ENCODE measurements around the gene RFC5. TPM values are rescaled to one million over a fixed set of nuclear protein-coding genes. Genes with fewer than 3 reads are reported as not detected.

The RFC5 gene, protein sequence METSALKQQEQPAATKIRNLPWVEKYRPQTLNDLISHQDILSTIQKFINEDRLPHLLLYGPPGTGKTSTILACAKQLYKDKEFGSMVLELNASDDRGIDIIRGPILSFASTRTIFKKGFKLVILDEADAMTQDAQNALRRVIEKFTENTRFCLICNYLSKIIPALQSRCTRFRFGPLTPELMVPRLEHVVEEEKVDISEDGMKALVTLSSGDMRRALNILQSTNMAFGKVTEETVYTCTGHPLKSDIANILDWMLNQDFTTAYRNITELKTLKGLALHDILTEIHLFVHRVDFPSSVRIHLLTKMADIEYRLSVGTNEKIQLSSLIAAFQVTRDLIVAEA
- 40.7 to 49.0 TPM (median 41.7 TPM) in 5 replicates for total RNA-seq (2022; extraction: Qiagen RNA extraction; ENCODE audit: low read depth)

DNA sequence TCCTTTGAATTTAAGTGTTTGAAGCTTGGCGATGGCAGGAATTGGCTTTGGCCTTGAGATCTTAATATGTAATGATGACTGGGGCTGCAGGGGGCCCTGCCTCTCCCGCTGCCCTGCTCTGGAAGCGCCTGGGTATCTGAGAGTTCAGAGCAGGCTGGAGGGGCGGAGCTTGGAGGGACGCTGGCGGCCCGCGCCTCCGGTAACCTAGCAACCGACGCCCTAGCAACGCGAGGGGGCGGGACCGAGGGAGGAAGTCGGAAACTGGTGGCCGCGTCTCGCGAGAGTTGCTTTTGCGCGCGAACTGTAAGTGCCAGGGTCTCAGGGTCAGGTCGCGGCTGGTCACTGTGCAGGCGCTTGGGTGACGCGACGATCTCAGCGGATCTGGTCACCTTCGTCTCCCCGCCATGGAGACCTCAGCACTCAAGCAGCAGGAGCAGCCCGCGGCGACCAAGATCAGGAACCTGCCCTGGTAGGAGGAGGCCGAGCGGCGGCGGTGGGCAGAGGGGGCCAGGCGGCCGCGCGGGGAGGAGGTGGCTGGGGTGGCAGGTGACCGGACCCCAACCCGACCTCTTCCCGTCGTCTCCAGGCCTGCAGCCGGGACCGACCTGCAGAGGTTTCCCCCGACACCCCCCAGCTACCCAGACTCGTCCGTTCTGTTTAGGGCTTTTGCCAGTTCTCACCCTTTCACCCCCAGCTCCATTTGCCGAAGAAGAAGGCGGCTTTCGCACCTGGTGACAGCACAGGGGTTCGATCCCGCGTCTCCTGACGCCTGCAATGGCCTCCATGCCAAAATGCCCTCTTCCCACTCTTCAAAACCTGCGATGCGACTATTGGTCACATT lies at the start of gene RFC5:
TSS of gene RFC5 (plus strand) at position 280 of the 841 bp plus-strand sequence. CDS start at position 405, 125 bp downstream.

GRCh38 chr12:117968826-117969659 lies 47.5 kb upstream of the RFC5 start, which contains the start of gene KSR2:
KSR2 (minus strand) TSS chr12:117968990; CDS start chr12:117968255, 735 bp downstream.

DNA sequence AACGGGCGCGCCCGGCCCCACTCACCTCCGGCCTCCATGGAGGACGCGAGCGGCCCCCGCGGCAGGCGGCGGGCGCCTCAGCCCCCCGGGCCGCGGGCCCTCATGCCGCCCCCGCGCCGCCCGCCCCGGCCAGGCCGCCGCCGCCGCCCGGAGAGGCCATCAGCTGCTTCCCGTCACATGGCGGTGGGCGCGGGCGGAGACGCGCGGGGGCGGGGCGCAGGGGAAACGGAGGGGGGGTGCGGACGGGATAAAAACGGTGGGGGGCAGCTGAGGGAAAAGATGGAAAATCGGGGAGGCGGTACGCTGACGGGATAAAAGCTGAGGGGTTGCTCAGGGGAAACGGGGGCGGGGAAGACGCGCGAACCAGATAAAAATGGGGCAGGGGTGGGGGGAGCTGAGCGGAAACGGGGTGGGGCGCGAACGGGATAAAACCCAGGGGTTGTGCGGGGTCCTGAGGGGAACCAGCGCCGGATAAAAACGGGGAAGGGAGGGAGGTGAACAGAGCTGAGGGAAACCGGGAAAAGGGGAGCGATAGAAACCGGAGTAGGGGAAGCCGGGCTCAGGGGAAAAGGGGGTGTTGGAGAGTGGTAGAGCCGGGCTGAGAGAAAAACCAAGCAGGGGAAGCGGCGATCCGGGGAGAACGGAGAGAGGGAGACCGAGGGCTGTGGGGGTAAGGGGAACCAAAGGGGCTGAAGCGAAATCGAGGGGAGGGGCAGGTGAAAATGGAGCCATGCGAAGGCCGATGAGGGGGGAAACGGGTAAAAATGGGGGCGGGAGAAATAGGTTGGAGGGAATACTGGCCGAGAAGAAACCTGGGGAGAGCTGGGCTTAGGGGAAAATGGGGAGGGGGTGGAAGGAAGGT lies 44.7 kb downstream of the RFC5 start, which contains the start of gene WSB2:
TSS of gene WSB2 (minus strand) at position 169 of the 862 bp plus-strand sequence. CDS start at position 38, 131 bp downstream.

Other genes starting within 250 kb of the RFC5 start
- gene KSR2, start 47.7 kb upstream of the RFC5 start, total RNA-seq (2022; extraction: Qiagen RNA extraction; ENCODE audit: low read depth), result 0.66 to 0.83 TPM (median 0.68 TPM) in 5 replicates
- gene WSB2, start 44.5 kb downstream of the RFC5 start, total RNA-seq (2022; extraction: Qiagen RNA extraction; ENCODE audit: low read depth), result 68.6 to 73.1 TPM (median 69.4 TPM) in 5 replicates
- 17.7 to 21.8 TPM (median 19.0 TPM) in 5 replicates for gene VSIG10, start 87.3 kb downstream of the RFC5 start, total RNA-seq (2022; extraction: Qiagen RNA extraction; ENCODE audit: low read depth)
- gene PEBP1, start 119.4 kb downstream of the RFC5 start, total RNA-seq (2022; extraction: Qiagen RNA extraction; ENCODE audit: low read depth), result 223 to 289 TPM (median 266 TPM) in 5 replicates

Data from A549 treated with CpdA at 1 μM for 4 hours (cell line).